Measurements from ENCODE around the gene ZBTB40. TPM values are rescaled to one million over a fixed set of nuclear protein-coding genes. Genes with fewer than 3 reads are reported as not detected.
A peak's percentile ranks its signal among the peaks of the same experiment; 100 is the strongest.

Gene ZBTB40
- total RNA-seq, 1 experiment from 2014 or later = 11.5 TPM

GRCh38 chr1:22416555-22417454 lies 34.8 kb upstream of the ZBTB40 start:
- no peaks in the 10 kb centered on the region for H3K36me3 Mint-ChIP-seq
- DNase-seq (ENCODE audit: low spot score) (peak; percentile 90), ATAC-seq (peak; percentile 61)
- H3K4me1 Mint-ChIP-seq = peaks cover 19% of the 10 kb centered on the region
- ChIA-PET POLR2A (no interaction called here), CTCF (interaction anchor here (0.6 to 3.5 kb wide), 54 partner anchors 13 to 776 kb away, joined by 3 to 29 read pairs (median 4); partner anchors contain the start of genes CDC42, WNT4 and ZBTB40)
- H3K27ac Mint-ChIP-seq = no peak overlapping the region
- peak overlapping the region; percentile 42 for H3K4me3 Mint-ChIP-seq
- H3K27me3 Mint-ChIP-seq (ENCODE audit: low read depth) = no peaks in the 10 kb centered on the region
- no peaks in the 10 kb centered on the region for H3K9me3 Mint-ChIP-seq
- peak; percentile 55; the same call in 1 of the 2 replicates for TF ChIP-seq ETV6 (CRISPR knock-in tag; IDR thresholded peaks at IDR 0.05)
- 0 out of 2 replicates have a peak, but pooled peaks have one; percentile 35 for TF ChIP-seq ZNF416 (CRISPR knock-in tag; IDR thresholded peaks at IDR 0.05)
- no peak for TF ChIP-seq IRF1 (CRISPR knock-in tag; IDR thresholded peaks at IDR 0.05)
- TF ChIP-seq ZNF396 (CRISPR knock-in tag; IDR thresholded peaks at IDR 0.05; ENCODE audit: borderline replicate concordance) = no peak
- TF ChIP-seq, protein P1, sequence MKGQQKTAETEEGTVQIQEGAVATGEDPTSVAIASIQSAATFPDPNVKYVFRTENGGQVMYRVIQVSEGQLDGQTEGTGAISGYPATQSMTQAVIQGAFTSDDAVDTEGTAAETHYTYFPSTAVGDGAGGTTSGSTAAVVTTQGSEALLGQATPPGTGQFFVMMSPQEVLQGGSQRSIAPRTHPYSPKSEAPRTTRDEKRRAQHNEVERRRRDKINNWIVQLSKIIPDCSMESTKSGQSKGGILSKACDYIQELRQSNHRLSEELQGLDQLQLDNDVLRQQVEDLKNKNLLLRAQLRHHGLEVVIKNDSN (CRISPR knock-in tag; IDR thresholded peaks at IDR 0.05) = peak; percentile 37; the same call in 1 of the 2 replicates
- TF ChIP-seq MYBL2 (CRISPR knock-in tag; IDR thresholded peaks at IDR 0.05) = no peak
- TF ChIP-seq ZNF281 (CRISPR knock-in tag; IDR thresholded peaks at IDR 0.05) = 0 out of 2 replicates have a peak, but pooled peaks have one; percentile 44
- TF ChIP-seq, protein P2, sequence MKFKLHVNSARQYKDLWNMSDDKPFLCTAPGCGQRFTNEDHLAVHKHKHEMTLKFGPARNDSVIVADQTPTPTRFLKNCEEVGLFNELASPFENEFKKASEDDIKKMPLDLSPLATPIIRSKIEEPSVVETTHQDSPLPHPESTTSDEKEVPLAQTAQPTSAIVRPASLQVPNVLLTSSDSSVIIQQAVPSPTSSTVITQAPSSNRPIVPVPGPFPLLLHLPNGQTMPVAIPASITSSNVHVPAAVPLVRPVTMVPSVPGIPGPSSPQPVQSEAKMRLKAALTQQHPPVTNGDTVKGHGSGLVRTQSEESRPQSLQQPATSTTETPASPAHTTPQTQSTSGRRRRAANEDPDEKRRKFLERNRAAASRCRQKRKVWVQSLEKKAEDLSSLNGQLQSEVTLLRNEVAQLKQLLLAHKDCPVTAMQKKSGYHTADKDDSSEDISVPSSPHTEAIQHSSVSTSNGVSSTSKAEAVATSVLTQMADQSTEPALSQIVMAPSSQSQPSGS (CRISPR knock-in tag; IDR thresholded peaks at IDR 0.05; ENCODE audit: borderline replicate concordance, low read depth) = no peak
- TF ChIP-seq, protein P3, sequence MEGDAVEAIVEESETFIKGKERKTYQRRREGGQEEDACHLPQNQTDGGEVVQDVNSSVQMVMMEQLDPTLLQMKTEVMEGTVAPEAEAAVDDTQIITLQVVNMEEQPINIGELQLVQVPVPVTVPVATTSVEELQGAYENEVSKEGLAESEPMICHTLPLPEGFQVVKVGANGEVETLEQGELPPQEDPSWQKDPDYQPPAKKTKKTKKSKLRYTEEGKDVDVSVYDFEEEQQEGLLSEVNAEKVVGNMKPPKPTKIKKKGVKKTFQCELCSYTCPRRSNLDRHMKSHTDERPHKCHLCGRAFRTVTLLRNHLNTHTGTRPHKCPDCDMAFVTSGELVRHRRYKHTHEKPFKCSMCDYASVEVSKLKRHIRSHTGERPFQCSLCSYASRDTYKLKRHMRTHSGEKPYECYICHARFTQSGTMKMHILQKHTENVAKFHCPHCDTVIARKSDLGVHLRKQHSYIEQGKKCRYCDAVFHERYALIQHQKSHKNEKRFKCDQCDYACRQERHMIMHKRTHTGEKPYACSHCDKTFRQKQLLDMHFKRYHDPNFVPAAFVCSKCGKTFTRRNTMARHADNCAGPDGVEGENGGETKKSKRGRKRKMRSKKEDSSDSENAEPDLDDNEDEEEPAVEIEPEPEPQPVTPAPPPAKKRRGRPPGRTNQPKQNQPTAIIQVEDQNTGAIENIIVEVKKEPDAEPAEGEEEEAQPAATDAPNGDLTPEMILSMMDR (IDR thresholded peaks at IDR 0.05) = peak; percentile 97
- TF ChIP-seq RELA (CRISPR knock-in tag; IDR thresholded peaks at IDR 0.05; ENCODE audit: borderline replicate concordance) = no peak
- peak; percentile 15; the same call in 1 of the 2 replicates for TF ChIP-seq USF2 (CRISPR knock-in tag; IDR thresholded peaks at IDR 0.05)
- TF ChIP-seq GTF2I (CRISPR knock-in tag; conservative IDR thresholded peaks at IDR 0.05) = 0 out of 2 replicates have a peak, but pooled peaks have one; percentile 25
- no peak for TF ChIP-seq ELF4 (CRISPR knock-in tag; IDR thresholded peaks at IDR 0.05; ENCODE audit: low read depth)

- H3K27ac Mint-ChIP-seq = no peak overlapping the region
- peaks cover 15% of the 10 kb centered on the region for H3K4me1 Mint-ChIP-seq
- no peak for ATAC-seq
- no peak for TF ChIP-seq AFF4 (CRISPR knock-in tag; IDR thresholded peaks at IDR 0.05; ENCODE audit: borderline replicate concordance)
- no peak for TF ChIP-seq NR3C1 (CRISPR knock-in tag; conservative IDR thresholded peaks at IDR 0.05; ENCODE audit: low read depth)
- TF ChIP-seq, protein P4, sequence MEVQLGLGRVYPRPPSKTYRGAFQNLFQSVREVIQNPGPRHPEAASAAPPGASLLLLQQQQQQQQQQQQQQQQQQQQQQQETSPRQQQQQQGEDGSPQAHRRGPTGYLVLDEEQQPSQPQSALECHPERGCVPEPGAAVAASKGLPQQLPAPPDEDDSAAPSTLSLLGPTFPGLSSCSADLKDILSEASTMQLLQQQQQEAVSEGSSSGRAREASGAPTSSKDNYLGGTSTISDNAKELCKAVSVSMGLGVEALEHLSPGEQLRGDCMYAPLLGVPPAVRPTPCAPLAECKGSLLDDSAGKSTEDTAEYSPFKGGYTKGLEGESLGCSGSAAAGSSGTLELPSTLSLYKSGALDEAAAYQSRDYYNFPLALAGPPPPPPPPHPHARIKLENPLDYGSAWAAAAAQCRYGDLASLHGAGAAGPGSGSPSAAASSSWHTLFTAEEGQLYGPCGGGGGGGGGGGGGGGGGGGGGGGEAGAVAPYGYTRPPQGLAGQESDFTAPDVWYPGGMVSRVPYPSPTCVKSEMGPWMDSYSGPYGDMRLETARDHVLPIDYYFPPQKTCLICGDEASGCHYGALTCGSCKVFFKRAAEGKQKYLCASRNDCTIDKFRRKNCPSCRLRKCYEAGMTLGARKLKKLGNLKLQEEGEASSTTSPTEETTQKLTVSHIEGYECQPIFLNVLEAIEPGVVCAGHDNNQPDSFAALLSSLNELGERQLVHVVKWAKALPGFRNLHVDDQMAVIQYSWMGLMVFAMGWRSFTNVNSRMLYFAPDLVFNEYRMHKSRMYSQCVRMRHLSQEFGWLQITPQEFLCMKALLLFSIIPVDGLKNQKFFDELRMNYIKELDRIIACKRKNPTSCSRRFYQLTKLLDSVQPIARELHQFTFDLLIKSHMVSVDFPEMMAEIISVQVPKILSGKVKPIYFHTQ (CRISPR knock-in tag; IDR thresholded peaks at IDR 0.05) = no peak
These were observed 34.2 kb upstream of the ZBTB40 start for GRCh38 chr1:22417466-22417865.

More at GRCh38 chr1:22417466-22417865, 34.2 kb upstream of the ZBTB40 start:
- ChIA-PET CTCF (interaction anchor here (0.7 to 3.5 kb wide), 27 partner anchors 14 to 362 kb away, joined by 3 to 29 read pairs (median 5); partner anchors contain the start of gene WNT4), POLR2A (no interaction called here)
- no peaks in the 10 kb centered on the region for H3K27me3 Mint-ChIP-seq (ENCODE audit: low read depth)
- no peaks in the 10 kb centered on the region for H3K36me3 Mint-ChIP-seq
- H3K4me3 Mint-ChIP-seq = no peak overlapping the region
- DNase-seq (ENCODE audit: low spot score) = no peak
- no peaks in the 10 kb centered on the region for H3K9me3 Mint-ChIP-seq
